COLO668 (cell line): Measurements from ENCODE around the gene EFHB.
"Not testable (repeated sequence)": the region's sequence is repeated elsewhere in the genome, so short reads cannot be mapped to it uniquely, and the experiment has no call there.

Source experiments
- DNase-seq: peaks from one replicate; lab custom pipeline; 2025; ENCODE audit not compliant: unreplicated experiment; lab: John Stamatoyannopoulos, UW

Gene EFHB

DNA sequence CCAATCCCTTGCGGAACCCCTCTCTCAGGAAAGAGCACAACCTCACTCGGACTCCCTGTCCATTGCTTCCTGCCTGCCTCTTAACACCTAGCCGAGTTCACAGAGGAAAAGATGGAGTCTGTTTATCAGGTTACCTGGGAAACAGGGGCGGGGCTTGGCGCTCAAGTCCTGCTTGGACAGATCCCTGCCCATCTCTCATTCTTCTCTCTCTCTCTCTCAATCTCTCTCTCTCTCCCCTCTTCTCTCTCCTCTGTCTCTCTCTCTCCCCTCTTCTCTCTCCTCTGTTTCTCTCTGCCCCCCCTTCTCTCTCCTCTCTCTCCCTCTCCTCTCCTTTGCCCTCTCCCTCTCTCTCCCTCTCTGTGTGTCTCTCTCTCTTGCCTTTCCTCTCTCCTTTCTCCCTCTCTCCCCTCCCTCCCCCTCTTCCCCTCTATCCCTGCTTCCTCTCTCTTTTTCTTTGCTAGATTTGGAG is at the start of gene EFHB:
Gene EFHB (minus strand): TSS at position 120 of the 469 bp plus-strand sequence. CDS start 199 bp downstream, outside the sequence.
- peak; percentile 51 for DNase-seq

GRCh38 chr3:19972054-19972453 is 38.0 kb upstream of the EFHB start:
- no peak for DNase-seq

DNA sequence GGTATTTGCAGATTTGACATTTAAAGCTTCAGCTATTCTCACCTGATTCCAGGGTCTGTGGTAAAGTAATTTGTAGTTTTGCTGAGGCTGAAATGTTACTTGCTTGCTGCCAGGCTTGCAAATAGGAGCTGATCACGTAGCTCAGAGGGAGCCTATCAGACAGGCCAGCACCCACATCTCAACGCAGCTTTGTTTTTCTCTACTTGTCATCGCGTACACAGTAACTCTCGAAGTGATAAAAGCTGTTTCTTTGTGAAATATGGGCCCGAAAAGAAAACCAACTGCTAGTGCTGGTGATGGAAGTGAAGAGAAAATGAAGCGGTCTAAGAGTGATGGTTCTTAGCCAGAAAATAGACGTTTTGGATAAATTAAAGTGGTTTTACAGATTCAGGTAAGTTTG is 36.3 kb upstream of the EFHB start:
- DNase-seq, result no peak

DNA sequence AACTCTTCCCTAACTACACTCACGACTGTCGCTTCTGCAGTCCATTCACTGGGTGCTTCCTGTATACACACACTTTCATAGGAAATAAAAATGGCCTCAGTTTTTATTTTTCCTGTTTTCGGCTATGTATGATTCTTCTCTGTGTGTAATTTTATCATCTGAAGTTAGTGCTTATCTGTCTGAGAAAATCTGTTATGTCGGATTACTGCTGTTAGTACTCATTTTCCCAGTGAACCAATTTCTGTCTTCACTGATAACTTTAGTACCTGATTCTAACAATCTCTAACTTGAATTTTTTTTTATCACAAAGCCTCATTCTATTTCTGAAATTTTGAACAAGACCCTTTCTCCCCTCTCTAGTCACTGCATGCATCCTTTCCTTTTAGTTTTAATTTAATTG is 33.8 kb upstream of the EFHB start:
- no peak for DNase-seq

DNA sequence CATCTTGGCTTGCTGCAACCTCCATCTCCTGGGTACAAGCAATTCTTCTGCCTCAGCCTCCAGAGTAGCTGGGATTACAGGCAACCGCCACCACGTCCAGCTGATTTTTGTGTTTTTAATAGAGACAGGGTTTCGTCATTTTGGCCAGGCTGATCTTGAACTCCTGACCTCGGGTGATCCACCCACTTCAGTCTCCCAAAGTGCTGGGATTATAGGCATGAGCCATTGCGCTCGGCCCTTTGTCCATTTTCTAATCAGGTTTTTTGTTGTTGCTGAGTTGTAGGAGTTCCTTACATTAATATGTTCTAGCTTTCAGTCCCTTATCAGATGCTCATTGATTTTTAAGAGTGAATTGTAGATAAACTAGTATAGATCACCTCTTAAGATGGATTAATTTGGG is 33.2 kb upstream of the EFHB start:
- DNase-seq, result no peak

DNA sequence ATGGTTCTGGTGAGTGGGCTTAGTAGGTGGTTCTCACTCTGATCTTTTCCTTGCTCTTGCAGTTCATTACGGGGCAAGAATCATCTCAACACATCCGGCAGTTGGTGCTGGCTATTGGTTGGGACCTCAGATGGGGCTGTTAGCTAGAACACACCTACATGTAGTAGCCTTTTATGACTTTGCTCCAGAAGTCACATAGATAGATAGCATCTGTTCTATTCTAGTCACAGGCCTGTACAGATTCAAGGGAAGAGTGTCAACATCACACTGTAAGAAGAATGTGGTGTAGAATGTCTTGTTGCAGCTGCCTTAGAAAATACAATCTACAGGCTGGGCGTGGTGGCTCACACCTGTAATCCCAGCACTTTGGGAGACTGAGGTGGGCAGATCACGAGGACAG is 27.9 kb upstream of the EFHB start:
- no peak for DNase-seq

- DNase-seq, result no peak
Measured at GRCh38 chr3:19960696-19961095, 26.7 kb upstream of the EFHB start.

- no peak for DNase-seq
Measured at GRCh38 chr3:19959505-19959904, 25.5 kb upstream of the EFHB start.

GRCh38 chr3:19957354-19957753 is 23.3 kb upstream of the EFHB start:
- not testable (repeated sequence) for DNase-seq

DNA sequence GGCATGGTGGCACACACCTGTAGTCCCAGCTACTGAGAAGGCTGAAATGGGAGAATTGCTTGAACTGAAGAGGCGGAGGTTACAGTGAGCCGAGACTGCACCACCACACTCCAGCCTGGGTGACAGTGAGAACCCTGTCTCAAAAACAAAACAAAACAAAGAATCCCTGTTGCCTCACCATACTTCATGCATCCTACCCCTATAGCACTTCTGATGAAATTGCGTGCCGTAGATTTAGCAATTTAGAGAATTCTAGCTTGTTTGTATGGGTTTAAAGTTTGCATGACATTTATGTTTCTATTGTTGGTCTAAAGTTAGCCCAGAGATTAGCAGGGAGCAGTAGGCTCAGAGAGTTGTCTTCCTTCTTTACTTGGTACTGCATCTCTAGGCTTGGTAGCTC is 20.7 kb upstream of the EFHB start:
- no peak for DNase-seq

- DNase-seq, result no peak
Measured at GRCh38 chr3:19950316-19950715, 16.3 kb upstream of the EFHB start.

- no peak for DNase-seq
Measured at GRCh38 chr3:19948226-19948591, 14.2 kb upstream of the EFHB start.

GRCh38 chr3:19947549-19948225 is 13.7 kb upstream of the EFHB start:
- peak; percentile 43 for DNase-seq

DNA sequence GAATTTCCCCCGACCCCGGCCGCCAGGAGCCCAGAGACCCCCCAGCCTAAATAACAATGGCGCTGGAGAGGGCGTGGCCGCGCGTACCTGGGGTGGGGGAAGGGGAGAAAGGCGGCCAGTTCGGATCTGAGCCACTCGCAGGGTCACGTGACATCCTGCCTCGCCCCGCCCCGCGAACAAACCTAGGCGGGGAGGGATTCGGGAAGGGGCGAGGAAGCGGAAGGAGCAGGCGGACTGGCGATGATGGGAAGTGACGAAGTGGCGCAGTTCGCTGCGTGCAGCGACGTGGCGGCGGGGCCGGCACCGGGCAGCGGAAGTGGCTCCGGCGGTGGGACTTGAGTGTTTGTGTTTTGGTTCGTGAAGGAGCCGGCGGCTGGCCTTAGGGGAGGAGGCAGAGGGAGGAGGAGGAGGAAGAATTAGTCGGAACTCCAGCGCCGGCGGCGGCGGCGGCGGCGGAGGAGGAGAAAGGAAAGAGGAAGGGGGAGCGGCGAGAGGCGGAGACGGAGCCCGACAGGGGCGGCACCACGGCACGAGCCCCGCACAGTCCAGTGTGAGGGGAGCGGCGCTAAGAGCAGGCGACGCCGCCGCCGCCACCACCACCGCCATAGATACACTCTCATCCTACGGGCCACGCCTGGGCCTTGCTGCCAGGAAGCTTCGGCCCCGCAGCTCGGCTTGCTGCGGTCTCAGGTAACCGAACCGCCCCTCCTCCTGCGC is 13.0 kb upstream of the EFHB start, which contains the start of gene RAB5A:
Gene RAB5A (plus strand): TSS at position 266 of the 717 bp plus-strand sequence. CDS start 3,802 bp downstream, outside the sequence.
- DNase-seq, result peak; percentile 96

DNA sequence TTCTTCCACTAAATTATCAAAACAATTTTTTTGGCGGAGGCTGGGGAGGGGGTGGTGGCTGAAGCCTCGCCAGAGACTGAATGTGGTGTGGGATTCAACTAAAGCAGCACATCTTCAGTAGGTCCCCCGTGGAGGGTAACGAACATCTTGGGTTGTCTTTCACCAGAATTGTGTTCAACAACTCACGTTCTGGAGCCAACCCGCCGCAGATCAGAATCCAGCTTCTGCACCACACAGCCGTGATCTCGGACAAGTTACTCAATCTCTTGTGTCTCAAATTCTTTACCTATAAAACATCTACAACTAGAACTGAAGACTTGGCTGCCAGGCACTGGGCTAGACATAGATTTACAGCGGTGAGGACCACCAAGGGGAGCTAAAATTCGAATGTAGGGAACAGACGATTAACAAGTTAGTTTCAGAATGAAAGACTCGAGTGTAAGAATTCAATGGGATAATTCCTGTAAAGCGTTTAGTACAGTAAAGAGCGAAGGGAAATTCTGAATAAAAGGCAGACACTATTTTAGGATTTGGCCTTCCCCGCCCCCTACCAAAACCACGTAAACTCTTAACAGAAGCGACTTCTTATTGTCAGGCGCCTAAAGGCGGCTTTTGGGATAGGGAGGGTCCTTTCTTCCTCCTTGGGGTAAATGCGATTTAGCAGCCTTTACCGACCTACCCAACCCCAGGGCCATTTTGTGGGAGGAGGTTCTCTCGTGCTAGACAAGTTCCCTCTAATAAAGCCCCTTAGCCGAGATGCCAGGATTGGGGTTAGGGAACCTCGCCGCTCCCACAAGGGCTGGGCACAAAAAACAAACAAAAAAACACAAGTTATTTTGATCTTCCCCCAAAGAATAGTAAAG is 12.2 kb upstream of the EFHB start:
- peak; percentile 48 for DNase-seq

DNA sequence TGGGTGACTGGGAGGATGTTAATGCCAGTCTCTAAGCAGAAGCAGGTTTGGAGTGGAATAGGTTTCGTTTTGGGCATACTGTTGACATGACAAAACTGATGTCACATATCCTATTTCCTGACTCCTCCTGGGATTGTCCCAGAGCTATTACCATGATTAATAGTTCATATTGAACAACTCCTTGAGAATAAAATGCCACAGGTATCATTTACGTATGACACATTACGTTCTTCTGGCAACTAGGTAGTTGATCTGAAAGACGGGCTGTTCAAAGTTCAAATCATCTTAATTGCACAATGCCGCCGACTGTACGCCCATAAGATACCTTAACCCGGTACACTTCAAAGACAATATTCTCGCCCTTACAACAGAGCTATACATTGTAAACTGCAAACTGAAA is 11.5 kb upstream of the EFHB start:
- peak; percentile 20 for DNase-seq

DNA sequence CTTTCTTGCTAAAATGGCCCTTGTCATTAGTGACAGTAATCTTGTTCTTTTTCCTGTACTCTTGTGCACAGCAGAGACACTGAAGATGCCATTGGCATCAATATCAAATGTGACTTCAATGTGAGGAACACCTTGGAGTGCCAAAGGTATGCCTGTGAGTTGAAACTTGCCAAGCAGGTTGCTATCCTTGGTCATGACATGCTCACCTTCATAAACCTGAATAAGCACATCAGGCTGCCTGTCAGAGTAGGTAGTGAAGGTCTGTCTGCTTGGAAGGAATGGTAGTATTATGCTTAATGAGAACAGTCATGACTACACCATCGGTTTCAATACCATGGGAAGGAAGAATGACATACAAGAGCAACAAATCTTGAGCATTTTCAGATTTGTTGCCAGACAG is 6.6 kb upstream of the EFHB start:
- no peak for DNase-seq

DNA sequence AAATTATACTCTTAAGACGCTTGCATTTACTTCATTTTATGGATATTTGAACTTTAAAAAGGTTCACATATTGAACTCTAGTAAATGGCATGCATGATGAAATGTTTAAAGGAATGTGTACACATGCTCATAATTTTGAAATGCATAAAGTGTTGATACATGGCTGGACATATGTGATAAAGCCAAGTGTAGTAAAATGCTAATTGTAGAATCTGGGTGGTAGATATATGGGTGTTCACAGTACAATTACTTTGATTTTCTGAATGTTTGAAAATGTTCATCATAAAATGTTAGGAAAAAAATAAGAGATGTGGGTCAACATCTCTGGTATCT is 4.2 kb upstream of the EFHB start:
- DNase-seq, result no peak

GRCh38 chr3:19937459-19938294 is 3.7 kb upstream of the EFHB start:
- DNase-seq, result no peak

DNA sequence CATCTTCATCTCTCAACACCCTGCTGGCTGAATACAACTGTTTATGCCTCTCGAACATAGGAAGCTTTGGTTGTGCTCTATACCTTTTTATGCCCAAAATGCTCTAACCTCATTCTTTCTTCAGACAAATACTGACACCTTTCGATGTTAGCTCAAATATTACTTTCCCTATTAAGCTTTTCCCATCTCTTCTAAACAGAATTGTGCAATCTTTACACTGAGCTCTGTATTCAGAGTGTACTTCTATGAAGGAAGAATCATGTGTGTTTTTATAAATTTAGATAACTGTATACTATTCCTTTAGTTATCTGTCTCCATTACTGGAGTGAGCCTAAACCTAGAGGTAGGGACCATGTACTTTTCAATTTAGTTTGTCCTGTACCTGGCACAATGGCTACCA is 1.6 kb downstream of the EFHB start:
- DNase-seq, result no peak

GRCh38 chr3:19931767-19932188 is 2.2 kb downstream of the EFHB start:
- DNase-seq, result no peak
